K562 (cell line): Measurements from ENCODE around the gene DLX2. TPM values are rescaled to one million over a fixed set of nuclear protein-coding genes. Genes with fewer than 3 reads are reported as not detected.

Experiments used
- ATAC-seq: fragments of 200-7000 bp; cut with Tn5 transposase; 3 replicates; pipeline ENCODE4 v1.9.1; 2020; ENCODE audit warnings: moderate library complexity
- BruUV-seq: library from RNA; stranded (reverse); fragments of 400-500 nt; replicated peaks from 2 replicates; lab custom pipeline; 2021; lab: Mats Ljungman, UMichigan
- CTCF ChIA-PET: fragments of 300-600 bp; formaldehyde crosslinking; extraction: SDS; loops from one replicate; lab custom pipeline; 2021; ENCODE audit warnings: low intra/inter-chr PET ratio; lab: Yijun Ruan, JAX
- POLR2A ChIA-PET: fragments of 300-600, 350-650 bp; sonication (Branson Sonifier 250); formaldehyde crosslinking; extraction: SDS; loops from one replicate; lab custom pipeline; 2021; ENCODE audit warnings: antibody characterized with exemption, inconsistent platforms; lab: Yijun Ruan, JAX
- DNase-seq, 4 experiments: peaks; one replicate each; pipeline versions ENCODE4 v3.0.0 to v3.0.0-alpha.2; 2011 to 2018; ENCODE audit warnings: low spot score in 3 of 4, mixed read lengths in 3 of 4; ENCODE audit errors: extremely low read depth in 1 of 4
- FAIRE-seq: peaks from 2 replicates; lab custom pipeline; 2011; peaks lifted over from hg19 to GRCh38; lab: Jason Lieb, UNC
- H2AFZ ChIP-seq: 2 replicates; pipeline ENCODE4 v1.6.0; 2011; ENCODE audit warnings: low read depth, low read length, control low read depth, inconsistent platforms
- H3K27ac ChIP-seq: fragments of 200-600 bp; 3 replicates; pipeline ENCODE4 v1.8.0; 2011; ENCODE audit warnings: low read depth, mild to moderate bottlenecking, control low read depth, inconsistent platforms, low read length, moderate library complexity, mixed read lengths; ENCODE audit errors: extremely low read depth
- H3K27me3 ChIP-seq, 2 experiments: fragments of 300-600 bp in 1 of 2; 2 replicates in 1 of 2; 3 replicates in 1 of 2; pipeline versions ENCODE4 v1.6.0 to v1.8.0; 2011; ENCODE audit warnings: inconsistent platforms in 2 of 2, low read length in 2 of 2, mild to moderate bottlenecking in 1 of 2, mixed read lengths in 1 of 2, moderate library complexity in 1 of 2; ENCODE audit not compliant: control insufficient read depth in 2 of 2, insufficient read depth in 2 of 2
- H3K36me3 ChIP-seq: fragments of 300-600 bp; 3 replicates; pipeline ENCODE4 v1.8.0; 2011; ENCODE audit warnings: mild to moderate bottlenecking, low read length, inconsistent platforms; ENCODE audit not compliant: control insufficient read depth, insufficient read depth
- H3K4me1 ChIP-seq, 2 experiments: fragments of 200-600 bp in 1 of 2; replicated peaks in 1 of 2; 2 replicates in 1 of 2; 3 replicates in 1 of 2; pipeline versions ENCODE4 v1.5.1 to v1.8.0; 2011; ENCODE audit warnings: inconsistent platforms in 2 of 2, low read length in 2 of 2, mild to moderate bottlenecking in 1 of 2, mixed read lengths in 1 of 2, moderate library complexity in 1 of 2; ENCODE audit not compliant: control insufficient read depth in 2 of 2, insufficient read depth in 2 of 2
- H3K4me2 ChIP-seq: 2 replicates; pipeline ENCODE4 v1.6.1; 2011; ENCODE audit warnings: low read length, control low read depth, inconsistent platforms, mixed read lengths; ENCODE audit not compliant: insufficient read depth
- H3K4me3 ChIP-seq: fragments of 200-600 bp; sonication (generic), shearing (Covaris generic); 2 replicates; pipeline ENCODE4 v1.5.1; 2016; ENCODE audit warnings: control low read depth, inconsistent platforms
- H3K79me2 ChIP-seq: fragments of 200-600 bp; 3 replicates; pipeline ENCODE4 v1.8.0; 2011; ENCODE audit warnings: low read length, inconsistent platforms; ENCODE audit not compliant: control insufficient read depth, insufficient read depth
- H3K9ac ChIP-seq, 2 experiments: 2 replicates each; pipeline versions ENCODE4 v1.6.0 to v1.6.1; 2011; ENCODE audit warnings: low read depth in 2 of 2, low read length in 2 of 2, control low read depth in 1 of 2, inconsistent platforms in 1 of 2, mild to moderate bottlenecking in 1 of 2, mixed read lengths in 1 of 2; ENCODE audit not compliant: insufficient read depth in 1 of 2
- H3K9me1 ChIP-seq: one replicate; pipeline ENCODE4 v1.6.0; 2011; ENCODE audit warnings: inconsistent platforms, mild to moderate bottlenecking, low read length, moderate library complexity; ENCODE audit not compliant: control insufficient read depth, insufficient read depth
- H3K9me3 ChIP-seq: replicated peaks from 2 replicates; pipeline ENCODE4 v1.5.1; 2011; ENCODE audit warnings: low read depth, low read length, inconsistent platforms; ENCODE audit not compliant: control insufficient read depth, insufficient read depth
- H4K20me1 ChIP-seq: replicated peaks from 2 replicates; pipeline ENCODE4 v1.6.1; 2011; ENCODE audit warnings: low read length, inconsistent platforms, mixed read lengths; ENCODE audit not compliant: control insufficient read depth, insufficient read depth
- HMG20A ChIP-seq: fragments of 450-650 bp; formaldehyde crosslinking; conservative IDR thresholded peaks from 2 replicates; pipeline ENCODE4 v1.4.0; 2020; ENCODE audit warnings: mild to moderate bottlenecking, mixed read lengths
- KLF1 ChIP-seq: fragments of 450-650 bp; IDR thresholded peaks from 2 replicates; pipeline ENCODE4 v1.6.1; 2016; ENCODE audit warnings: missing genetic modification characterization, missing compliant biosample characterization
- MTF1 ChIP-seq: fragments of 250-450 bp; sonication (Bioruptor Pico); IDR thresholded peaks from 2 replicates; pipeline ENCODE4 v1.9.0; 2021; ENCODE audit warnings: moderate library complexity, mild to moderate bottlenecking, inconsistent platforms, borderline replicate concordance
- NR1H2 ChIP-seq: sonication (generic); formaldehyde crosslinking; IDR thresholded peaks from 2 replicates; pipeline ENCODE4 v1.4.0; 2020; ENCODE audit warnings: mild to moderate bottlenecking, missing genetic modification reagents
- POLR2G ChIP-seq: fragments of 200-400 bp; formaldehyde crosslinking; IDR thresholded peaks from 2 replicates; pipeline ENCODE4 v1.6.1; 2017; ENCODE audit warnings: low read depth, mild to moderate bottlenecking, antibody characterized with exemption, low read length, moderate library complexity
- PTRF ChIP-seq: fragments of 450-650 bp; IDR thresholded peaks from 2 replicates; pipeline ENCODE4 v1.6.1; 2016; ENCODE audit warnings: mild to moderate bottlenecking, missing genetic modification characterization, missing compliant biosample characterization
- RBFOX2 ChIP-seq: fragments of 200-400 bp; formaldehyde crosslinking; IDR thresholded peaks from 2 replicates; pipeline ENCODE4 v1.6.1; 2017; ENCODE audit warnings: low read depth, mild to moderate bottlenecking, low read length, moderate library complexity
- RCOR1 ChIP-seq, 2 experiments: IDR thresholded peaks; 2 replicates each; pipeline ENCODE4 v1.6.1; 2012; ENCODE audit warnings: low read depth in 2 of 2, low read length in 2 of 2, borderline replicate concordance in 1 of 2, improper control_type of control experiment in 1 of 2
- RFX1 ChIP-seq: fragments of 450-650 bp; IDR thresholded peaks from 2 replicates; pipeline ENCODE4 v1.6.1; 2016; ENCODE audit warnings: mild to moderate bottlenecking, moderate library complexity
- SMAD2 ChIP-seq: fragments of 150-350 bp; IDR thresholded peaks from 2 replicates; pipeline ENCODE4 v1.6.1; 2014; ENCODE audit warnings: low read depth, mild to moderate bottlenecking, low read length
- WGBS: fragments of 100-300 bp; shearing (Covaris generic); methylation state at CpG from one replicate; pipeline ENCODE4 v1.1.6; 2016; ENCODE audit warnings: low coverage, mixed read lengths; ENCODE audit not compliant: insufficient coverage; ENCODE audit errors: missing lambda C conversion rate; 5-methylcytosine and 5-hydroxymethylcytosine counted together
- in situ Hi-C: fragments of 300-500 bp; cut with MboI; formaldehyde crosslinking; loops from 4 replicates; pipeline ENCODE4 v1.15.0; 2018; ENCODE audit warnings: inconsistent platforms, mixed read lengths
- intact Hi-C: fragments of 100-400 bp; cut with micrococcal nuclease; formaldehyde crosslinking; loops from 2 replicates; pipeline ENCODE4 v1.14.2; 2022
- polyA plus RNA-seq, 8 experiments: library from polyadenylated mRNA; depleted of rRNA in 4 of 8; stranded (reverse) in 5 of 8; unstranded in 3 of 8; fragments of >200 nt; fragmentation: Nextera tagmentation in 2 of 8; fragmentation: Illumina TruSeq in 1 of 8; extraction: Ambion mirVana in 2 of 8; extraction: Trizol in 1 of 8; gene quantifications; 2 replicates each; pipeline versions ENCODE4 v1.2.1 to v1.2.3, GENCODE V29; 2011 to 2014; ENCODE audit warnings: inconsistent platforms in 1 of 8, missing spikeins in 1 of 8
- total RNA-seq, 7 experiments: library from RNA; depleted of rRNA in 6 of 7; stranded (reverse); fragments of >200 nt in 6 of 7; fragmentation: Illumina TruSeq in 2 of 7; extraction: Trizol in 2 of 7; gene quantifications; 2 replicates each; pipeline versions ENCODE4 v1.2.1 to v1.2.3, GENCODE V29; 2011 to 2021; ENCODE audit warnings: low replicate concordance in 1 of 7
- TF ChIP-seq, protein P1 (sequence below): sonication (generic); formaldehyde crosslinking; IDR thresholded peaks from 2 replicates; pipeline ENCODE4 v1.8.1; 2023; ENCODE audit warnings: mild to moderate bottlenecking, missing genetic modification reagents

Gene DLX2
- total and polyA plus RNA-seq, 9 of the 15 experiments (the other 6 are each of a cell fraction or from before 2014, with no cell fraction given), result 0.14 to 4.3 (median 0.86) TPM

DNA sequence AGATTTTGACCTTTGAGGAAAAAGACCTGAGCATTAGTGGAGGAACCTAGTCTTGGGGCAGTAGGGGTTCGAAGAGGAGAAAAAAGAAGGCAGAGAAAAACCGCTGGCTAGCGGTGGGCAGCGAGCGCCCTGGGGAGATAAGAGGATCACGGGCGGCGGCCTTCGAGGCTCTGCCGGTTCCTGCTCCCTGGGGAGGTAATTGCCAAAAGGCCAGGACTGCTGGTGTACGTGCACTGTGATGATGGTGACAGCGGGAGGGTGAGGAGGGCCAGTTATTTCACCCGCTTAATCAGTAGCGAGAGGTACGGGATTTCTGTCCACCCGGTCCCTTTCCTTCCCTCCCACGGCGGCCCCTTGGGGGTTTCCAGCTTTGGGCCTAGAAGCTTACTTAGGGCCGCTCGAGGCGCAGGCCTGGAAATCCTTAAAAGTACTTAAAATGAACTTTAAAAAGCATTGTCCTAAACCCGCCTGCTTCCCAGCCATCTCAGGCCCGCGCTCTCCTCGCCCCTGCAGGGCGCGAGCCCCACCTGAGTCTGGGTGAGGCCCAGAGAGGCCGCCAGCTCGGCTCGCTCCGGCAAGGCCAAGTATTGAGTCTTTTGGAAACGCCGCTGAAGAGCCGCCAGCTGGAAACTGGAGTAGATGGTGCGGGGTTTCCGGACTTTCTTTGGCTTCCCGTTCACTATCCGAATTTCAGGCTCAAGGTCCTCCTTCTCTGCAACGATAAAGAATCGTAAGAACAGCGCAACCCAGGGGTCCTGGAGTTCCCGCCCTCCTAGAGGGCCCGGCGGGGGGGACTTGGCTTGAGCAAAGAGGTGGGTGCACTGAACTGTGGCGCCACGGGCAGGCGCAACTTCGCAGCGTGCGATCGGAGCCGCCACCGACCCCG lies 1.5 kb downstream of the DLX2 start:
- ChIA-PET CTCF (interaction anchor here (4.4 to 5.8 kb wide), 2 partner anchors 289 to 395 kb away, joined by 42 to 74 read pairs; no protein-coding TSS in a partner anchor), POLR2A (interaction anchor here (1.7 kb wide), 1 partner anchor 16 kb away, joined by 6 read pairs; the partner anchor contains the start of gene DLX1)
- peak overlapping the region in 1 of 2 experiments; percentile 92; a peak in 1 of 4 replicates for H3K9ac ChIP-seq

More for the DNA sequence above, 1.5 kb downstream of the DLX2 start:
- Histone ChIP-seq H3K27me3 (no peaks in the 10 kb centered on the region; a peak in 1 of 5 replicates), H3K9me3 (no peaks in the 10 kb centered on the region), H3K9me1 (no peaks in the 10 kb centered on the region), H2AFZ (peak overlapping the region; percentile 99; the same call in 1 of the 2 replicates), H3K4me1 (peaks cover 23 to 68% of the 10 kb centered on the region in 2 experiments), H4K20me1 (no peaks in the 10 kb centered on the region), H3K79me2 (no peaks in the 10 kb centered on the region), H3K4me2 (peak overlapping the region; percentile 96; the same call in 1 of the 2 replicates), H3K4me3 (peak overlapping the region; percentile 63), H3K27ac (no peak overlapping the region), H3K36me3 (no peaks in the 10 kb centered on the region)
- TF ChIP-seq RFX1, result no peak
- TF ChIP-seq NR1H2, result peak; percentile 6; the same call in 1 of the 2 replicates
- no peak for TF ChIP-seq SMAD2
- TF ChIP-seq KLF1, result no peak
- TF ChIP-seq PTRF (tag), result no peak
- TF ChIP-seq MTF1 (CRISPR knock-in tag), result no peak
- peak; percentile 3; the same call in 1 of the 2 replicates for TF ChIP-seq RBFOX2
- TF ChIP-seq HMG20A (CRISPR knock-in tag), result no peak
- no peak for TF ChIP-seq RCOR1 (IDR thresholded peaks at IDR 0.05; ENCODE audit: borderline replicate concordance in 1 of 2, low read depth in 2 of 2, low read length in 2 of 2)
- TF ChIP-seq, protein P1, sequence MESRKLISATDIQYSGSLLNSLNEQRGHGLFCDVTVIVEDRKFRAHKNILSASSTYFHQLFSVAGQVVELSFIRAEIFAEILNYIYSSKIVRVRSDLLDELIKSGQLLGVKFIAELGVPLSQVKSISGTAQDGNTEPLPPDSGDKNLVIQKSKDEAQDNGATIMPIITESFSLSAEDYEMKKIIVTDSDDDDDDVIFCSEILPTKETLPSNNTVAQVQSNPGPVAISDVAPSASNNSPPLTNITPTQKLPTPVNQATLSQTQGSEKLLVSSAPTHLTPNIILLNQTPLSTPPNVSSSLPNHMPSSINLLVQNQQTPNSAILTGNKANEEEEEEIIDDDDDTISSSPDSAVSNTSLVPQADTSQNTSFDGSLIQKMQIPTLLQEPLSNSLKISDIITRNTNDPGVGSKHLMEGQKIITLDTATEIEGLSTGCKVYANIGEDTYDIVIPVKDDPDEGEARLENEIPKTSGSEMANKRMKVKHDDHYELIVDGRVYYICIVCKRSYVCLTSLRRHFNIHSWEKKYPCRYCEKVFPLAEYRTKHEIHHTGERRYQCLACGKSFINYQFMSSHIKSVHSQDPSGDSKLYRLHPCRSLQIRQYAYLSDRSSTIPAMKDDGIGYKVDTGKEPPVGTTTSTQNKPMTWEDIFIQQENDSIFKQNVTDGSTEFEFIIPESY (CRISPR knock-in tag), result peak; percentile 94
- TF ChIP-seq POLR2G, result peak; percentile 51; the same call in 1 of the 2 replicates
- ATAC-seq (no peak), DNase-seq (peak in 1 of 4 experiments; percentile 3), FAIRE-seq (no peak)
- in situ Hi-C loops (loop anchor here (25.0 kb wide), 1 partner anchor 1139 kb away; no protein-coding TSS in a partner anchor), intact Hi-C loops (loop anchor here (10.0 kb wide), 1 partner anchor 176 kb away; the partner anchor contains the start of gene HAT1)
- BruUV-seq, result no TSS peak
- WGBS, result 96% methylated on average over 53 of the region's 54 CpGs
